EL (cell line): Measurements from ENCODE around the gene PTRHD1.
"Not testable (repeated sequence)": the region's sequence is repeated elsewhere in the genome, so short reads cannot be mapped to it uniquely, and the experiment has no call there.

Experiments
- DNase-seq: peaks from one replicate; pipeline ENCODE4 v3.0.0-alpha.2; 2016

PTRHD1 gene

DNA sequence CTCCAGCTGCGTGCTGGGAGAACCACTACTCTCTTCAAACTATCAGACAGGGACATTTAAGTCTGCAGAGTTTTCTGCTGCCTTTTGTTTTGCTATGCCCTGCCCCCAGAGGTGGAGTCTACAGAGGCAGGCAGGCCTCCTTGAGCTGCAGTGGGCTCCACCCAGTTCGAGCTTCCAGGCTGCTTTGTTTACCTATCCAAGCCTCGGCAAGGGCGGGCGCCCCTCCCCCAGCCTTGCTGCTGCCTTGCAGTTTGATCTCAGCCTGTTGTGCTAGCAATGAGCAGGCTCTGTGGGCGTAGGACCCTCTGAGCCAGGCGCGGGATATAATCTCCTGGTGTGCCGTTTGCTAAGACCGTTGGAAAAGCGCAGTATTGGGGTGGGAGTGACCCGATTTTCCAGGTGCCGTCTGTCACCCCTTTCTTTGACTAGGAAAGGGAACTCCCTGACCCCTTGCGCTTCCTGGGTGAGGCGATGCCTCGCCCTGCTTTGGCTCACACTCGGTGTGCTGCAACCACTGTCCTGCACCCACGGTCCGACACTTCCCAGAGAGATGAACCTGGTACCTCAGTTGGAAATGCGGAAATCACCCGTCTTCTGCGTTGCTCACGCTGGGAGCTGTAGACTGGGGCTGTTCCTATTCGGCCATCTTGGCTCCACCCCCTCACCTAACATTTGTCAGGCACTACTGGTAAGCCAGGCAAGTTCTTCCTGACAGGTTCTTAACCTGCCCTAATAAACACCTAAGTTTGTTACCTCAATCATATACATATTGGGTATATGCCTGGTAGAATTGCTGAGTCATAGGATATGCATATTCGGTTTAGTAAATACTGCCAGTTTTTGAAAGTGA is 12.8 kb upstream of the PTRHD1 start:
- DNase-seq, result not testable (repeated sequence)

DNA sequence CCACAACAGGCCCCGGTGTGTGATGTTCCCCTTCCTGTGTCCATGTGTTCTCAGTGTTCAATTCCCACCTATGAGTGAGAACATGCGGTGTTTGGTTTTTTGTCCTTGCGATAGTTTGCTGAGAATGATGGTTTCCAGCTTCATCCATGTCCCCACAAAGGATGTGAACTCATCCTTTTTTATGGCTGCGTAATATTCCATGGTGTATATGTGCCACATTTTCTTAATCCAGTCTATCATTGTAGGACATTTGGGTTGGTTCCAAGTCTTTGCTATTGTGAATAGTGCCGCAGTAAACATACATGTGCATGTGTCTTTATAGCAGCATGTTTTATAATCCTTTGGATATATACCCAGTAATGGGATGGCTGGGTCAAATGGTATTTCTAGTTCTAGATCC is 7.3 kb upstream of the PTRHD1 start:
- DNase-seq, result not testable (repeated sequence)

DNA sequence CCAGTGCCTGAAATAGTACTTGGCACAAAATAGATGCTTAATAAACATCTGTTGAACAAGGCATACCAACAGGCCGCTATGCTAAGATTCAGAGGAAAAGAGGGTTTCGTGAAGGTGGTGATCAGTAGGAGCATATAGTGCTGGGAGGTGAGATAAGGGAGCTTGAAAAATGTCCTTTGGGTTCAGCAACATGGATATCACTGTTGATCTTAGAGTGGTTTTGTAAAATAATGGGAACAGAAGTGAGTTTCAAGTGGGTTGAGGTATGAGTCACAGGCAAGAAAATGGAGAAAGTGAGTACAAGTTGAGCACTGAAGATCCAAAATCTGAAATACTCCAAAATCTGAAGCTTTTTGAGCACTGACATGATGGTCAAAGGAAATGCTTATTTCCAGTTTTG is 4.5 kb upstream of the PTRHD1 start:
- no peak for DNase-seq

DNA sequence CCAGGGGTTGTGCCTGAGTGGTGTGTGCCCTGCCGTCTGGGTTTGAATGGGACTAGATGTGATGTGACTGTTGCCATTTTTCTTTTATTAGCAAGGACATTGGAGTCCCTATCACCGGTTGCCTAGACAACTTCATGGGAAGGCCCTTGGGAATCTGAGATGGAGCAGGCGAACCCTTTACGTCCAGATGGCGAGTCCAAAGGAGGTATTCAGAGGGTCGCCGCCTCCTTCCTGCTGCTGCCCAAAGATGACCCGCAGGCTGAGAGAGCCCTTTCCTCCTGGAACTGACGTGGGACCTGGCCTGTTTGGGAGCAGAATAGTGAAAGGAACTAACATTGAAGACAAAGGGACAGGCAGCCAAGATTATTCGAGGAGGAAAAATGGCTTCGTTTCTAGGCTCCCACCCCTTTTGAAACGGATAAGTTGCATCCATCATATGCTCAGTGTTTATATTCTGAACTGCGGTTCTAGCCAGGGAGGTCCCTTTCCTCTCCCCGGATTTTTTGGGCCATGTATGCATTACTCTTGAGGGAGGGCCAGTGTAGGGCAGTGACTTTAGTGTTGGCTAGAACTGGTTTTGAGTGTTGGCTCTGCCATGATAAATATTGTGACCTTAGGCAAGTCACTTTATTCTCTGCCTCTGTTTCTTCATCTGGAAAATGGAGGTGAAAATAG is 707 bp upstream of the PTRHD1 start:
- DNase-seq, result peak; percentile 49

DNA sequence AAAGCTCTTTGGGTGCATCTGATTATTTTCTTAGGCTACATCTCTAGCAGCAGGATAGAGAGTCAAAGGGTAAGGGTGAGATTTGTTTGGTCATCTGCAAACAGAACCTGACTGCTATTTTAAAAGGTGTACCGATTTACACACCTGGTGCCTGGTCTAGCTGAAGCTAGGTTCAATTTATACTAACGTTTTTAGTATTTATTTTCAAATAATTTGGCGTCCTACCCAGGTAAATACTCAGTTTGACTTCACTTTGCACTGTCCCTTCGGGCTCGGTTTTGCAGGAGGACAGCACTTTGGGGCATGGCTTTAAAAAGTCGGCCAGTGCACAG is 683 bp downstream of the PTRHD1 start:
- no peak for DNase-seq

DNA sequence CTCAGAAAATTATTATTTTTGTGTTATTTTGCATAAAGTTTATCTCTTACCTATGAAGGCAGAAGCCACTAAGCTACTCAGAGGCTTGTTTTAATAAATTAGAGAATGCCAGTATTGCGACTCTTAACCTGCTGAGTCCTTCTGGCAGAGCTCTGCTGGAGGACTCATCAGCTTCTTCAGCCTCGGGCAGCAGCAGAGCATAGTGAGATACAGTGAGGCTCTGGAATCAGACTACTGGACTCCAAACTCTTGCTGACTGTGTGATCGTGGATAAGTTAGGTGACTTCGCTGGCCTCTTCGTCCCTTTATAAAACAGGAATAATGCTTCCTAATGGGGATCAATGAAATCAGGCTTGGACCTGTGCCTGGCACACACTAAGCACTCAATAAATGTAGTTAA is 1.7 kb downstream of the PTRHD1 start:
- DNase-seq, result no peak

DNA sequence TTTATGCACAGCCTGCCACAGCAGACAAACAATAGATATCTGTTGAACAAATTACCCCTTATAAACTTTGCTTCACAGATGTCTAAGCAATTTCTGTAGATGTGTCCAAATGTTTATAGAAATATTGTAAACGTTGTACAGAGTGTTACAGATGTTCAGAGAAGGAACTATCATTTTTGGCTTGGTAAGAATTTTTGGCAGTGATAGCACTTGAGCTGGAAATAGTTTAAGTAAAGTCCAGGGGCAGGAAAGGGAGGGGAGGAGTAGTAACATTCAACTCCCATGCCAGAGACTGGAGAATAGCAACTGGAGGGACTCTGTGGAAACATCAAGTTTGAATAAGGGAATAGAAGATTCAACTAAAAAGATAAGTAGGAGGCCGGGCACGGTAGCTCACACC is 4.4 kb downstream of the PTRHD1 start:
- no peak for DNase-seq

DNA sequence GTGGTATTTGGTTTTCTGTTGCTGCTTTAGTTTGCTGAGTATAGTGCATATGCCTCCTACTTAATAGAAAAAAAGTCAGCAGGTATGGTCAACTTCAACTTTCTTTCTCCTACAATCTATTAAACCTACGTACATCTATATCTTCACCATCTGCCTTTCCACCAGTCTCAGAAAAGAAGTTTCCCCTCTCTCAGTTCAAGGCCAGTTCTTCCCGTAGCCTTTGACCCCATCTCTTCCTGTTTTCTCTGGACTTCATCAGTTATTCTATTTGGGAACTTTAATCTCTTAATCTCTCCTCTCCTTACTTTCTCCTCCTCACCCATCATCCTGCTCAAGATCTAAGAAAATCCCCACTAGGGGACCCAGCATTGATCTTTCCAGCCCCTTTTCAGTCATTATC is 5.7 kb downstream of the PTRHD1 start:
- DNase-seq, result no peak

DNA sequence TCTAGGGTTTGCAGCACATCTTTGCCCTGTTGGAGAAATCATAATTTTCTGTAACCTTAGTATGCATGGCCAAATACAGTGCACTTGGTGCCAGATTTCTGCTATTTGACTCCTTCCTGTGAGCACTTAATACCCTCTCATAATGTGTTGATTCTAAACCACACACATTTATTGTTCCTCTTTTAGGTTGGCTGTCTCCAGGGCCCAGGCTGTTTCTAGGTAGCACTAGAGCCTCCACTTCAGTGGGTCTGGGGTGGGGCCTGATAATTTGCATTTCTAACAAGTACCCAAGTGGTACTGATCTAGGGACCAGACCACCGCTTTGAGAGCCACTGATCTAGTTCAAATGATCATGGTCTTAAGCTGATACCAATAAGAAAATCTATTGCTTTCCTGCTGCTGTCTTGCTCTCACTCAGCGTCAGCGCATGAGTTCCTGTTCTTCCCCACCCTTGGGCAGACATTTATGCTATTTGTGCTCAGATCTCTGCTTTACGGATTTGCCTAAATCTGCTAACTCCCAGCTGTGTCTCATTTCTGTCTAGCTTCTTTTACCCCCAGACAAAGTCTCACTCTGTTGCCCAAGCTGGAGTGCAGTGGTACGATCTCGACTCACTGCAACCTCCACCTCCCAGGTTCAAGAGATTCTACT is 7.4 kb downstream of the PTRHD1 start:
- no peak for DNase-seq

DNA sequence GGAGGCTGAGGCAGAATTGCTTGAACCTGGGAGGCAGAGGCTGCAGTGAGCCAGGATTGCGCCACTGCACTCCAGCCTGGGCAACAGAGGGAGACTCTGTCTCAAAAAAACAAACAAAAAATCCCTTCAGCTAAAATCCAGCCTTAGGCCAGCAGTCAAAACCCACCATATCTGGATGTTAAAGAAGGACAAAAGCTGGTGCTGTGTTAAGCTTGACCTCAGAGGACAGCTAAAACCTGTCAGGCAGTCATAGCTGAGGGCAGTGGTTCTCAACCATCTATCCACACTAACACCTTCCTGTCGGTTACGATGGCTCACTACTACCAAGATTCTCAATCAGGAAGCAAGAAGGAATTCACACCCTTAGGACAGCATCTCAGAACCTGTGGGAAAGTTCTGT is 9.6 kb downstream of the PTRHD1 start:
- no peak for DNase-seq

DNA sequence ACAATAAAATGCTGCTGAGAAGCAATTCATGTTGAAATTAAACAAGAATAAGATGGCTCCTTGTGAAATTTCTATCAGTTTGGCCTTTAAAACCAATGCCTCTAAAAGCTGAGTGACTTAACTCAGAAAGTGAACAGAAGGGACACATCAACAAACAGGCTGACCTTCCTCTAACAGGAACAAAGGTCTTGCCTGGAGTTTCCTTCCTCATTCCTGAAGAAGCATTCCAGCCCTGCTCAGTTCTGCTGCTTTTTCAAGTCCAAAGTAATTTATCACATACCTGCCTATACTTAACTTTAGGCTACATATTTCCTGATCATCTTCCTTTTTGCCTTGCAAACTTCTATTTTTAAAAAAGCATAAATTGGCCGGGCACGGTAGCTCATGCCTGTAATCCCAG is 14.1 kb downstream of the PTRHD1 start:
- DNase-seq, result no peak

DNA sequence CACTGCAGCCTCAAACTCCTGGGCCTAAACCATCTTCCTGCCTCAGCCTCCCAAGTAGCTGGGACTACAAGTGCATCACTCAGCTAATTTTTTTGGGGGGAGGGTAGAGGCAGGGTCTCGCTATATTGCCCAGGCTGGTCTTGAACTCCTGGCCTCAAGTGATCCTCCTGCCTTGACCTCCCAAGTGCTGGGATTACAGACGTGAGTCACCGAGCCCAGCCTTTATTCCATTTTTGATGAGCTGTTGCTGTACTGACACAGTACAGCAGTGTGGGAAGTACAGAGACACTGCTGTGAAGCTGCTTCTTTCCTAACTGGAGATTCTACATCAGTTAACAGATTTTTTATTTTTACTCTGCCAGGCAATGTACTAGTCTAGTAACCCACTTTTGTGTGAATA is 18.8 kb downstream of the PTRHD1 start:
- DNase-seq, result no peak

DNA sequence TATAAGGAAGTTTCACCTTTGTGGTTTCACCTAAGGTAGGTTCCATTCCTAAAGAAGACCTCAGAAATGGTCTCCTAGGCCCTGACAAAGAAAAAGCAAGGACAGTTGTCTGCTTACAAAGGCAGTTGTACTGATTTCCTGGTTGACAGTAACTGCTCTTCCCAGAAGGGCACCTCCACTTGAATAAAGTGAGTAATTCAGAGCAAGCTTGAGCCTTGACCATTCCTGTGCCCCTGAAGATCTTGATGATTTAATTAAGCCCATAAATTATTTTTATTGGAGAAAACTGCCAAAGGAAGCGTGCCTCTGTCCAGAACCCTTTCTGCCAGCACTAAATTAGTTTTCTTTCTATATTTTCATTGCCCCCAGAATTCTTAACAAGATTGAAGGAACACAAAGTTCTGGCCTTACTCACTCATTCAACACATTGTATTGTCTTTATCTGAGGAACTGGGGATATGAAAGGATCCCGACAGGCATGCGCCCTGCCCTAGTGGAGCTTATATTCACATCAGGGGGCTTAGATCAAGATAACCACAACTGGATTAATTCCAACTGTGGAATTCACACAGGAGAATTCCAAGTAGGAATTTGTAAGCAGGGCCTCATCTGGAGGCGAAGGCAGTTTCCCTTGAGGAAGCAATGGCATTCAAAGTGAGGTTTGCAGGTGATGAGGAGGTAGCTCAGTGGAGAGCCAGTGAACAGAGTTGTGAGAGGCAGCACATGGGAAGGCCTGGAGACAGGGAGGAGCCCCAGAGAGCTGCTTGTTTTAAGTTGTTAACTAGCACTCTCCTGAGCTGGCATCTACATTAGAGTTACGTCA is 21.2 kb downstream of the PTRHD1 start:
- no peak for DNase-seq

DNA sequence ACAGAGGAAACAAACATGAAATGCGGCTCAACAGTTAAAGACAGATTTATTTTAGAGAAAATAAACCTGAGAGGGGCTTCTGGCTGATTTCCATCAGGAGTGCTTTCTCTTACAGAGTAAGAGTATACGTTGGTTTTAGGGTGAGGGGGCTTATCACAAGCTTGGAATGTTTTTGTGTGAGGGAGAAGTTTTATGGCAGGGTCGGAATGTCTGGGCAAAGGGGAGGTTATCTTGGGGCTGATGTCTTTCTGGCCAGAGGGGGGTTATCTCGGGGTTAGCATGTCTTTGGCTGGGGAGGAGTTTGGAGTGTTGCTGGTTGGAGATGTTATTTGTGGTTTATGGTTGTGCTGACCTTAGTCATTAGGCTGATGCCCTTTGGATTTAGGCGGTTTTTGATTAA is 22.1 kb downstream of the PTRHD1 start:
- no peak for DNase-seq

DNA sequence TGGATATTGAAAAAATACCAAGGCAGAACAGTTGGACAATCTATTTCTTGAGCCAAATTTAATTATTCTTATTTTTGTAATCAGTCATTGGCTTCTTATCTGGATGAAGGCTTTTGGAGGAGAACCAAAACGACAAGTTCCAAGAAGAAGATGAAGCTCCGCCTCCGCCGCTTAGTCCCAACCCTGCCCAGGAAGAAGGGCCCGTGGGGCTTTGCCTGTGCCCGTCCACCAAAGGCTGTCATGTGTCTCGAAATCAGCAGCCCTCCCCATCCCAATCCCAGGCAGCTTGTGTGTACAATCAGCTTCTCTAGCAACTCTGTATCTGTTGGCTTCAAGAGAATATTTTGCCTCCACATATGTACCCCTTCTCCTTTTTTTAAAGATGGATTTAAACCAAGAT is 24.6 kb downstream of the PTRHD1 start:
- DNase-seq, result no peak

DNA sequence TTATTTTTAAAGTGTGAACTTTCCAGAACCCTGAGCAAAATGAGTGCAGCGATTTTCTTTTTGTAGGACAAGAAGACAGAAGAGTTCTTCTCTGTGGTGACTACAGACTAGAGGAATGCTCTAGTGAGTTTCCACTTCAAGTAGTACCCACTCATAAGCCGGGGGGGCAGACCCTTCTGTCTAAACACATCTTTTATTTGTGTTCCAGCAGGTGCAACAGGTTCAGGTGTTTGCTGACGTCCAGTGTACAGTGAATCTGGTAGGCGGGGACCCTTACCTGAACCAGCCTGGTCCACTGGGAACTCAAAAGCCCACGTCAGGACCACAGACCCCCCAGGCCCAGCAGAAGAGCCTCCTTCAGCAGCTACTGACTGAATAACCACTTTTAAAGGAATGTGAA is 25.2 kb downstream of the PTRHD1 start:
- no peak for DNase-seq

DNA sequence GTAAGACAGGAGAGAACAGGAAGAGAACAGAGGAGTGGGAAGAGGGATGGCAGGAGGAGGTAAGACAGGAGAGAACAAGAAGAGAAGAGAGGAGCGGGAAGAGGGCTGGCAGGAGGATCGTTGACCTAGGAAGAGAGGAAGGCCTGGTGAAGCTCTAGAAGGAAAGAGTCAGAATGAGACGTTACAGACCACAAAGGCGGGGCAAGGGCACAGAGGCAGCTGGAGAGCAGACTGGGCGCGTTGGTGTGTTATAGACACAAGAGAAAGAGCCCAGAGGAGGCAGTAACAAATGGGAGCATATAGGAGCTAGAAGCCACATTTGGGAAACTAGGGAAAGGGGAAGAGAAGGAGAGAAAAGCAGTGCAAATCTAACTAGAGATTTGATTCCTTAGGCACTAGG is 26.6 kb downstream of the PTRHD1 start:
- no peak for DNase-seq

DNA sequence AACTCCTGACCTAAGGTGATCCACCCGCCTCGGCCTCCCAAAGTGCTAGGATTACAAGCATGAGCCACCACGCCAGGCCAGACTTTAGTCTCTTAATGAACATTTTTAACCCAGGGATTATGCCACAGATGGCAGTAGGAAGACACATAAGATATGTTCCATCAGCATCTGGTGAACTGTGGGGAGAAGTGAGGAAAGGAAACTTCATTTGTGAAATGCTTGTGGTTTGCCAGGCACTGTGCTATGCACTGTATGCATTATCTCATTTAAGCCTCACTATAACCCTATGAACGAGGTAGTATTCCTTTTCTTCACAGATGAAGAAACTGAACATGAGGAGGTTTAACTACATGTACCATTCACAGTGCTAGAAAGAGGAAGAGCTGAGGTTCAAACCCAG is 29.3 kb downstream of the PTRHD1 start:
- no peak for DNase-seq

DNA sequence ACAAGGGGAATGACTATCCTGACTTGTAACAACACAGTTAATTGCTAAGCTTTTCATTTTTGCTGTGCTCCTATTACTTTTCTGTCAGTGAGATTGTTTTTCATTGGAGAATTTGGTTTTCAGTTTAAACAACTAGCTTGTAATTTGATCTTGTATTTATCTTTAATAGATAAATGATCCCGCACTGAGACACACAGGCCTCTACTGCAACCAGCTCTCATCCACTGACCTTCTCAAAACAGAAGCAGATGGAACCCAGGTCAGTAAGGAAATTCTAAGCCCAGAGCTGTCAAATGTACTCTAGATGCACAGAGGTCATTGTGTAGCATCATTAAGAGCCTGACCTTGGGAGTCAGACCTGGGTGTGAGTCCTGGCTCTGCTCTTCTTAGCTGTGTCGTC is 30.7 kb downstream of the PTRHD1 start:
- DNase-seq, result no peak

DNA sequence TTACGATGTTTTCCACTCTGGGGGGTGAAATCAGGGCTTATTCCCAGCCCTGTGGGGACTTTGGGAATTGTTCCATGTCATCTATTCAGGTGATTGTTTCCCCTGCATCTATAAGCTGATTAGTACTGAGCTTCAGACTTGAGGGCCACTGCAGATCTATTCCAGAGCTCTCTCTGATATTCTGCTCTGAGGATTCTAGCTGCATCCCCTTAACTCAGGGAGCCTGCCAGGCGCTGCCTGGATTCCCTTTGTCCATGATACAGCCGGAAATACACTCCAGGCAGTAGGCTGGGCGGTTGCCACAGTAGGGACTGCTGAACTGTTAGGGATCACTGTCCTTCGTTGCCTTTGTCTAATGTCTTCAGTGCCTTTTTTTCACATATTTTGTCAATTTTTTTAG is 31.3 kb downstream of the PTRHD1 start:
- DNase-seq, result no peak

DNA sequence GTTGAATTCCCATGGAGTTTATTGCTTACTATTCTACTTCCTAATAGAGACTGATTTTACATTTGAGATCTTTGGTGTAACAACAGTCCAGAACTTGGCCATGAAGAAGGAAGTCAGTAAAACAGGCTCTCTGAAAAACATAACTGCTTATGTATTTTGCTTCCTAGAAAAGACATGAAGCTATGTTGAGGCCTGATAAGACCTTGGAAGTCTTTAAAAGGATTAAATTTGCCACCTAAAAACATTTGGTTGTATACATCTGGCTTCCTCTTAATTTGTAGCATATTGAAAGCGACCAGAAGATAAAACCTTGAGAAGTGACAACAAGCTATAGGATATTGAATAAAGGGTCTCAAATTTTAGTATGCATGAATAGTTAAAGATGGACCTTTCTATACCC is 36.4 kb downstream of the PTRHD1 start:
- DNase-seq, result no peak

DNA sequence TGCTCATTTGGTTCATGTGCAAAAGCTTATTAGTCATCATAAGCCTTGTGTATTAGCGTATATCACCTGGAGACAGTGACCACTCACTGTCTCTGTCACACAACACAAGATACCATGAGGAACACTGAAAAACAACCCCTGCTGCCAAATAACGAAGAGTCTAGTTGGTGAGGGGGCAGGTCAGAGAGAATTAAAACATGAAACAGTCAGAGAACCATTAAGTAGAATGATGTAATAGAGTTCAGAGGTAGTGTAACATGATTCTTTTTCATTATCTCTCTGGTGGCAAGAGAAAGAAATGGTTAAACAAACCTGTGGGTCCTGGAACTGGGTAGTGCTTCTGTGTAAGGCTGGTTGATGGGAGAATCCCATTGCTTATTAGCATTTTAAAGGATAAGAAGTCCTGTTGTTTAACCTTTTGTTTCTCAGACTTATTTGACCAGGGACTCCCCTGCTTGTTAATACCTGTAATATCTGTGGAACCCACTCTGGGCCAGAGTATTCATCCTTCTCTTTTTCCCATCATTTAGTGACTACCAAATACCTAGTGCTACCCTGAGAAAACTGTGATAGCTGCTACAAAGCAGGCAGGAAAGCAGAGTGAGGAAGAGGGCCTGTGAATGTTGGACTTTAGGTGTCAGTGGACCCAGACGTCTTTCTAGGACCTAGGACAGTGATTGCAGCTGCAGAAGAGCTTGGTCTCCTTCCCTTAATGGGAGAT is 38.0 kb downstream of the PTRHD1 start:
- DNase-seq, result no peak
